Stomach (tissue), 9 donors: ENCODE results near the gene CYB561. TPM values are rescaled to one million over a fixed set of nuclear protein-coding genes. Genes with fewer than 3 reads are reported as not detected.

ENCODE experiments used
- DNase-seq, 2 donors: peaks; one replicate each; pipeline versions ENCODE4 v3.0.0 to v3.0.0-alpha.2; 2013 to 2019
- H3K27ac ChIP-seq, 5 donors: fragments of 200-600 bp in 4 of 5; sonication (generic) in 4 of 5; one replicate each; pipeline ENCODE4 v1.5.1; 2013 to 2019; ENCODE audit warnings: mild to moderate bottlenecking in 1 of 5, moderate library complexity in 1 of 5
- H3K27me3 ChIP-seq, 3 donors: fragments of 200-600 bp; sonication (generic); one replicate each; pipeline ENCODE4 v1.5.1; 2017 to 2019; ENCODE audit warnings: mixed run types in 1 of 3
- H3K36me3 ChIP-seq, 4 donors: fragments of 200-600 bp; sonication (generic); 1 replicate in 3 of 4; 2 replicates in 1 of 4; pipeline ENCODE4 v1.5.1; 2016 to 2019
- H3K4me1 ChIP-seq, 4 donors: fragments of 200-600 bp; sonication (generic); one replicate each; pipeline ENCODE4 v1.5.1; 2016 to 2019
- H3K4me3 ChIP-seq, 4 donors: fragments of 200-600 bp; sonication (generic) in 3 of 4; one replicate each; pipeline ENCODE4 v1.5.1; 2016 to 2019; ENCODE audit warnings: mild to moderate bottlenecking in 1 of 4
- H3K9me3 ChIP-seq, 4 donors: fragments of 200-600 bp; sonication (generic); one replicate each; pipeline ENCODE4 v1.5.1; 2016 to 2019
- EP300 ChIP-seq: sonication (generic); formaldehyde crosslinking; IDR thresholded peaks from one replicate; pipeline ENCODE4 v1.6.1; 2017; ENCODE audit warnings: antibody characterized with exemption
- POLR2A ChIP-seq, 4 donors: fragments of 450-650 bp; IDR thresholded peaks; one replicate each; pipeline ENCODE4 v1.6.1; 2016; ENCODE audit warnings: antibody characterized with exemption in 4 of 4, control low read depth in 2 of 4, mild to moderate bottlenecking in 1 of 4, moderate library complexity in 1 of 4
- POLR2AphosphoS5 ChIP-seq, 3 donors: sonication (generic); formaldehyde crosslinking; IDR thresholded peaks; one replicate each; pipeline ENCODE4 v1.6.1; 2016; ENCODE audit warnings: antibody characterized with exemption in 3 of 3
- WGBS, 5 donors: extraction: QIAGEN DNeasy Blood & Tissue Kit in 3 of 5; methylation state at CpG; one replicate each; pipeline versions ENCODE4 v1.1.5 to v1.1.7; 2013 to 2018; 5-methylcytosine and 5-hydroxymethylcytosine counted together
- intact Hi-C: fragments of 100-400 bp; cut with DNase I; formaldehyde crosslinking; loops from one replicate; pipeline ENCODE4 v1.15.1; 2023; ENCODE audit warnings: low total_unique reads
- polyA plus RNA-seq, 3 donors: library from polyadenylated mRNA; stranded (reverse); fragments of 200-250 nt; gene quantifications; one replicate each; pipeline ENCODE4 v1.2.3, GENCODE V29; 2013
- total RNA-seq, 5 donors: library from RNA; depleted of rRNA; stranded (reverse); fragments of >200 nt; gene quantifications; one replicate each; pipeline versions ENCODE4 v1.1.0 to v1.2.3, GENCODE V29; 2014 to 2016
- TF ChIP-seq, protein P1 (sequence below), 7 experiments: fragments of 450-650 bp in 4 of 7; fragments of 200-600 bp in 3 of 7; sonication (generic) in 3 of 7; IDR thresholded peaks; one replicate each; pipeline ENCODE4 v1.5.1; 2016 to 2019; ENCODE audit warnings: antibody characterized with exemption in 7 of 7, control low read depth in 2 of 7, mild to moderate bottlenecking in 1 of 7
- donor health status: healthy with polysubstance abuse.
- donor health status: Bipolar disorder and iron deficiency.
- donor health status: healthy.

CYB561 gene
- total and polyA plus RNA-seq, 8 donors, result 10.8 to 394 (median 37.8) TPM

DNA sequence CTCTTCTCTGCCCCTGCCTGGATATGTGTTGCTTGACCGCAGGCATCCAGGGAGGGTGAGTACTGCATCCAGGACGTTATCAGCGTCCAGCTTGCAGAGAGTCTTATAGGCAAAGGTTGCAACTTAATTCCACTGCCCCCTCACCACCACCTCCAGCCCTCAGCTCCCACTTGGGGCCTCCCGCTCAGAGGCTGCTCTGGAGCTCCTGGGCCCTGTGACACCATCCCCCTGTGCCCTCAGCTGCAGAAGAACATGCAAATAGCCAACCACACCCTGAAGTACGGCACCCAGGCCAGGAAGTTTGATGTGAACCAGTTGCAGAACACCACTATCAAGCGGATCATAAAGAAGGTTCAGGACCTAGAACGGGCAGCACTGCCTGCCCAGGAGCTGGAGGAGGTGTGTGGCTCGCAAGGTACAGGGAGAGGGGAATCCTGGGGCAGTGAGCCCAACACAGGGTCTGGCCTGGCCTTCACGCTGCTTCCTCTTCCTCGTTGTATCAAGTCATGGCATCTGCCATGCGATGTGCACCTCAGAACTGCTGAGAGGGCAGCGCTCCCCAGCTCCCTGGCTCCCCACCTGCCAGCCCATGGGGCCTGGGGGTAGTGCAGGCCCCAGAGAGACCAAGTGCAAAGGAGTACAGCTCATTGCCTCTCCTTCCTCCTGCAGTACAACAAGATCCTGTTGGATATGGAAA is 40.4 kb upstream of the CYB561 start:
- no peak for DNase-seq
- H3K4me1 ChIP-seq, result no peaks in the 10 kb centered on the region
- 74 to 82% (median 77%) methylated on average over 9 to 12 of the region's 12 CpGs for WGBS, 5 donors
- TF ChIP-seq EP300, result no peak
- TF ChIP-seq, protein P1, sequence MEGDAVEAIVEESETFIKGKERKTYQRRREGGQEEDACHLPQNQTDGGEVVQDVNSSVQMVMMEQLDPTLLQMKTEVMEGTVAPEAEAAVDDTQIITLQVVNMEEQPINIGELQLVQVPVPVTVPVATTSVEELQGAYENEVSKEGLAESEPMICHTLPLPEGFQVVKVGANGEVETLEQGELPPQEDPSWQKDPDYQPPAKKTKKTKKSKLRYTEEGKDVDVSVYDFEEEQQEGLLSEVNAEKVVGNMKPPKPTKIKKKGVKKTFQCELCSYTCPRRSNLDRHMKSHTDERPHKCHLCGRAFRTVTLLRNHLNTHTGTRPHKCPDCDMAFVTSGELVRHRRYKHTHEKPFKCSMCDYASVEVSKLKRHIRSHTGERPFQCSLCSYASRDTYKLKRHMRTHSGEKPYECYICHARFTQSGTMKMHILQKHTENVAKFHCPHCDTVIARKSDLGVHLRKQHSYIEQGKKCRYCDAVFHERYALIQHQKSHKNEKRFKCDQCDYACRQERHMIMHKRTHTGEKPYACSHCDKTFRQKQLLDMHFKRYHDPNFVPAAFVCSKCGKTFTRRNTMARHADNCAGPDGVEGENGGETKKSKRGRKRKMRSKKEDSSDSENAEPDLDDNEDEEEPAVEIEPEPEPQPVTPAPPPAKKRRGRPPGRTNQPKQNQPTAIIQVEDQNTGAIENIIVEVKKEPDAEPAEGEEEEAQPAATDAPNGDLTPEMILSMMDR (IDR thresholded peaks at IDR 0.05), result no peak
- TF ChIP-seq POLR2A (IDR thresholded peaks at IDR 0.05), result no peak
- no peak for TF ChIP-seq POLR2AphosphoS5 (IDR thresholded peaks at IDR 0.05)
- H3K36me3 ChIP-seq, result no peaks in the 10 kb centered on the region
- H3K27me3 ChIP-seq, result peaks cover 0 to 5% (median 0%) of the 10 kb centered on the region in 3 donors
- intact Hi-C loops, result no loop called here
- no peak overlapping the region for H3K27ac ChIP-seq
- no peaks in the 10 kb centered on the region for H3K9me3 ChIP-seq
- no peak overlapping the region for H3K4me3 ChIP-seq

DNA sequence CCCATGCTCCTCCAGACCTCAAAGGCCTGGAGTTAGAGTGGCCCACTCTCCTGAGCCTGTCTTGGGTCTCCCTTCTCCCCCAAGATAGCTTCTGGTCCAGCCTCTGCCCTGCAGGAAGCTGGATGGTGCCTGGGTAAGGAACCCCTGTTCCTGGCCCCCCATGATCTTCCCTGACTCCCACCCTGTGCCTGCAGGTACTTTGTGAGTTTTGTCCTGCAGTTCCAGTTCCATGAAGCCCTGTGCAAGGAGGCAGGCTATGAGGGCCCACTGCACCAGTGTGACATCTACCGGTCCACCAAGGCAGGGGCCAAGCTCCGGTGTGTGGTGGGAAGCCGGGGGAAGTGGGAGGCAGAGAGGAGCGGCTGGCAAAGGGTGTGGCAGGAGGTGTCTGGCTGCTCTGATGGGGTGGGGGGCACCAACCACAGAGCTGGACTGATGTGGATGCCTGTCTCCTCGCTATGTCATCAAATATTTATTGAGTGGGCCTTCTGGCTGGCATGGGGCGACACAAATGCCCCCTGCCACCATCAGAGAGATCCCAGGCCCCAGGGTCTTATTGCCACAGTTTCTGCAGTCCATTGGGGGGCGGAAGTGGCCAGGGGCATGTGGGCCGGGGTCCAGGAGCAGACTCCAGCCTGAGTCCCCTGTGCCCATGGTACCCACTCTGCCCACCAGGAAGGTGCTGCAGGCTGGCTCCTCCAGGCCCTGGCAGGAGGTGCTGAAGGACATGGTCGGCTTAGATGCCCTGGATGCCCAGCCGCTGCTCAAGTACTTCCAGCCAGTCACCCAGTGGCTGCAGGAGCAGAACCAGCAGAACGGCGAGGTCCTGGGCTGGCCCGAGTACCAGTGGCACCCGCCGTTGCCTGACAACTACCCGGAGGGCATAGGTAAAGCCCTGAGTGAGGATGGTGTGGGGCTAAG is 37.8 kb upstream of the CYB561 start:
- TF ChIP-seq, protein P1 (IDR thresholded peaks at IDR 0.05), result no peak
- TF ChIP-seq EP300 (no peak), POLR2AphosphoS5 (IDR thresholded peaks at IDR 0.05) (no peak), POLR2A (IDR thresholded peaks at IDR 0.05) (no peak)
- Histone ChIP-seq H3K27me3 (peaks cover 0 to 29% (median 0%) of the 10 kb centered on the region in 3 donors), H3K4me3 (no peak overlapping the region), H3K27ac (no peak overlapping the region), H3K4me1 (peaks cover 0 to 4% (median 3%) of the 10 kb centered on the region in 4 donors), H3K9me3 (no peaks in the 10 kb centered on the region), H3K36me3 (no peaks in the 10 kb centered on the region)
- 87 to 95% (median 94%) methylated on average over 11 to 16 of the region's 16 CpGs for WGBS, 5 donors
- intact Hi-C loops, result no loop called here
- DNase-seq, result no peak

DNA sequence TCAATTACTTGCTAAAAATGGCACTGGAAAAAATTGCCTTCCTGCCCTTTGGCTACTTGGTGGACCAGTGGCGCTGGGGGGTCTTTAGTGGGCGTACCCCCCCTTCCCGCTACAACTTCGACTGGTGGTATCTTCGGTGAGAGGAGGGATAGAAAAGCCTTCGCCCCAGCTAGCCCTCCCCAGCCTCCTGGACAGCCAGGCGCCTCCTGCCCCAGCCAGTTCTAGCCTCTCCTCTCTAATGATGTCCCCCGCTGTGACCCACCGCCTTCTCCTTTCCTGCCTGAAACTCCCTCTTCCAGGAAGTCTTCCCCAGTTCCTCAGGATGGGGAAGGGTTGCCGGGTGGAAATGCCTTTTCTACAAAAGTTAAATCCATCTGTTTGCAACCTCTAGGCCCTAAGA is 36.9 kb upstream of the CYB561 start:
- Histone ChIP-seq H3K27ac (no peak overlapping the region), H3K4me3 (no peak overlapping the region), H3K27me3 (peaks cover 0 to 38% (median 3%) of the 10 kb centered on the region in 3 donors), H3K36me3 (no peaks in the 10 kb centered on the region), H3K4me1 (peaks cover 2 to 13% (median 12%) of the 10 kb centered on the region in 4 donors), H3K9me3 (no peaks in the 10 kb centered on the region)
- intact Hi-C loops, result no loop called here
- DNase-seq, result no peak
- 79 to 92% (median 89%) methylated on average over 10 of the region's 10 CpGs for WGBS, 5 donors
- TF ChIP-seq EP300 (no peak), POLR2A (IDR thresholded peaks at IDR 0.05) (no peak), POLR2AphosphoS5 (IDR thresholded peaks at IDR 0.05) (no peak)
- TF ChIP-seq, protein P1 (IDR thresholded peaks at IDR 0.05), result no peak

DNA sequence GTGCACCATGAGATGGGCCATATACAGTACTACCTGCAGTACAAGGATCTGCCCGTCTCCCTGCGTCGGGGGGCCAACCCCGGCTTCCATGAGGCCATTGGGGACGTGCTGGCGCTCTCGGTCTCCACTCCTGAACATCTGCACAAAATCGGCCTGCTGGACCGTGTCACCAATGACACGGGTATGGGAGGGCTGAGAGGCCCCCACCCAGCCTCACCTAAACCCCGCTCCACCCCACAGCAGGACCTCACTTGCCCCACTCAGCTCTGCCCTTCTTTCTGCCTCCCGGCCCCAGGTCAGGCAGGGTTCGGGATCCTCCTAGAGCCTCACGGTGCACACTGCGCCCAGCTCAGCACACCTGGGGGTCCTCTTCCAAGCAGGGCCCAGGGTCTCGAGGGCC is 36.4 kb upstream of the CYB561 start:
- no peak for DNase-seq
- Histone ChIP-seq H3K4me1 (peaks cover 7 to 18% (median 17%) of the 10 kb centered on the region in 4 donors), H3K27me3 (peaks cover 0 to 44% (median 9%) of the 10 kb centered on the region in 3 donors), H3K27ac (no peak overlapping the region), H3K9me3 (no peaks in the 10 kb centered on the region), H3K4me3 (no peak overlapping the region), H3K36me3 (no peaks in the 10 kb centered on the region)
- TF ChIP-seq EP300 (no peak), POLR2AphosphoS5 (IDR thresholded peaks at IDR 0.05) (no peak), POLR2A (IDR thresholded peaks at IDR 0.05) (no peak)
- TF ChIP-seq, protein P1 (IDR thresholded peaks at IDR 0.05), result no peak
- intact Hi-C loops, result no loop called here
- WGBS, 5 donors, result 74 to 95% (median 86%) methylated on average over 8 to 16 of the region's 16 CpGs
